ENCODE measurements around the gene ANKRD63. TPM values are rescaled to one million over a fixed set of nuclear protein-coding genes. Genes with fewer than 3 reads are reported as not detected.
A peak's percentile ranks its signal among the peaks of the same experiment; 100 is the strongest.

Gene ANKRD63
- total and polyA plus RNA-seq, 4 donors = not detected

- TF ChIP-seq, protein P1, sequence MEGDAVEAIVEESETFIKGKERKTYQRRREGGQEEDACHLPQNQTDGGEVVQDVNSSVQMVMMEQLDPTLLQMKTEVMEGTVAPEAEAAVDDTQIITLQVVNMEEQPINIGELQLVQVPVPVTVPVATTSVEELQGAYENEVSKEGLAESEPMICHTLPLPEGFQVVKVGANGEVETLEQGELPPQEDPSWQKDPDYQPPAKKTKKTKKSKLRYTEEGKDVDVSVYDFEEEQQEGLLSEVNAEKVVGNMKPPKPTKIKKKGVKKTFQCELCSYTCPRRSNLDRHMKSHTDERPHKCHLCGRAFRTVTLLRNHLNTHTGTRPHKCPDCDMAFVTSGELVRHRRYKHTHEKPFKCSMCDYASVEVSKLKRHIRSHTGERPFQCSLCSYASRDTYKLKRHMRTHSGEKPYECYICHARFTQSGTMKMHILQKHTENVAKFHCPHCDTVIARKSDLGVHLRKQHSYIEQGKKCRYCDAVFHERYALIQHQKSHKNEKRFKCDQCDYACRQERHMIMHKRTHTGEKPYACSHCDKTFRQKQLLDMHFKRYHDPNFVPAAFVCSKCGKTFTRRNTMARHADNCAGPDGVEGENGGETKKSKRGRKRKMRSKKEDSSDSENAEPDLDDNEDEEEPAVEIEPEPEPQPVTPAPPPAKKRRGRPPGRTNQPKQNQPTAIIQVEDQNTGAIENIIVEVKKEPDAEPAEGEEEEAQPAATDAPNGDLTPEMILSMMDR (IDR thresholded peaks at IDR 0.05; ENCODE audit: control extremely low read depth, extremely low read depth) = no peak
- Histone ChIP-seq H3K9me3 (ENCODE audit: control insufficient read depth in 4 of 4, insufficient read depth in 3 of 4, low read length in 3 of 4) (no peaks in the 10 kb centered on the region), H3K9ac (ENCODE audit: insufficient read depth in 1 of 2, low read length in 2 of 2) (no peak overlapping the region), H3K27me3 (ENCODE audit: control insufficient read depth in 3 of 3, insufficient read depth in 3 of 3, low read length in 2 of 3) (no peaks in the 10 kb centered on the region), H3K4me3 (no peak overlapping the region), H3K27ac (ENCODE audit: low read depth in 1 of 2, low read length in 1 of 2) (peak overlapping the region; percentile 64 to 76), H3K36me3 (ENCODE audit: control insufficient read depth in 4 of 4, insufficient read depth in 4 of 4, low read length in 4 of 4) (peaks cover 0 to 10% (median 3%) of the 10 kb centered on the region in 4 donors), H3K4me1 (ENCODE audit: control insufficient read depth in 5 of 5, insufficient read depth in 5 of 5, low read length in 5 of 5) (peaks cover 21 to 53% (median 43%) of the 10 kb centered on the region in 5 donors)
- DNase-seq (no peak), ATAC-seq (ENCODE audit: insufficient read depth, low FRiP score) (no peak)
- 93% methylated on average over 7 of the region's 7 CpGs for WGBS, 2 donors
Measured at GRCh38 chr15:40331026-40331425, 48.2 kb upstream of the ANKRD63 start.

DNA sequence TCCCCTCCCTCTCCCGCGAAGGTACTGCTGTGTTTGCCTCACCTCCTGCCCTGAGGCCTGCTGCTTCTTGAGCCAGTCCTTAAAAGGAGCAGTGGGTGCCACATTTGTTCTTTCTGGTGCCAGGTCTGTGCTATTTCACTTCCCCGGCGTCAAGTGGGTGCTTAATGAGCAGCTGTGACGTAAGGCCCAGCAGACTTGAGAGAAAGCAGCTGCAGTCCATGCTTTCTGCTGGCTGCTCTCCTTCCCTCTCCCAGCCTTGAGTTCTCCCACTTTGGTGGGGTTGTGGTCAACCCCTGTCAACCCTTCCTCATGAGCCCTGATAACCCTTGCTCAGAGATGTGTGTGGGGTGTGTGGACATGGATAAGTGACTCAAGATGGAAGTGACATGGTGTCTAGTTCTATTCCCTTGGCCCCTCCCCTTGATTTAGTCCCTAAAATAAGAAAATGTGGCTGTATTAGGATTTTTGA is 47.5 kb upstream of the ANKRD63 start:
- Histone ChIP-seq H3K27ac (ENCODE audit: low read depth in 1 of 2, low read length in 1 of 2) (peak overlapping the region; percentile 64 to 76), H3K9ac (ENCODE audit: insufficient read depth in 1 of 2, low read length in 2 of 2) (peak overlapping the region in 1 of 2 donors; percentile 24), H3K4me1 (ENCODE audit: control insufficient read depth in 5 of 5, insufficient read depth in 5 of 5, low read length in 5 of 5) (peaks cover 25 to 52% (median 41%) of the 10 kb centered on the region in 5 donors), H3K4me3 (no peak overlapping the region), H3K36me3 (ENCODE audit: control insufficient read depth in 4 of 4, insufficient read depth in 4 of 4, low read length in 4 of 4) (peaks cover 0 to 5% (median 2%) of the 10 kb centered on the region in 4 donors), H3K9me3 (ENCODE audit: control insufficient read depth in 4 of 4, insufficient read depth in 3 of 4, low read length in 3 of 4) (no peaks in the 10 kb centered on the region), H3K27me3 (ENCODE audit: control insufficient read depth in 3 of 3, insufficient read depth in 3 of 3, low read length in 2 of 3) (no peaks in the 10 kb centered on the region)
- TF ChIP-seq, protein P1 (IDR thresholded peaks at IDR 0.05; ENCODE audit: control extremely low read depth, extremely low read depth) = no peak
- ATAC-seq (ENCODE audit: insufficient read depth, low FRiP score) (peak; percentile 71), DNase-seq (peak; percentile 82 to 92 (median 88))
- 47% methylated on average over 5 of the region's 5 CpGs for WGBS, 2 donors

DNA sequence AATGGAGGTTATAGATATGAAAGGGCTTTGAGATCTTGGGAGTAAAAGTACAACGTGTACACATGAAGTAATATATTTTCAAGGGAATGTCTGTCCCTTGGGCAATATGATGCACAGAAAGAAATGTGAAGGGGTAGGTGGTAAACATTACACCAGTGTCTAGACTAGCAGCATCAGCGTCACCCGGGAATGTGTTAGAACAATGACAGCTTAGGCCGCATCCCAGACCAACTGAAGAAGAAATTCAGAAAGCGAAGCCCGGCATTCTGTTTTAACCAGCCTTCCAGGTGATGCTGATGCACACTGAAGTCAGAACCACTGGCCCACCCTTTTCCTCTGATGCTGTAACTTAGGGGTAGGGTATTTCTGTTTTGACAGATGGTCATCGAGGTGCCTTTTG is 46.9 kb upstream of the ANKRD63 start:
- Histone ChIP-seq H3K36me3 (ENCODE audit: control insufficient read depth in 4 of 4, insufficient read depth in 4 of 4, low read length in 4 of 4) (peaks cover 0 to 5% (median 0%) of the 10 kb centered on the region in 4 donors), H3K4me3 (no peak overlapping the region), H3K27ac (ENCODE audit: low read depth in 1 of 2, low read length in 1 of 2) (peak overlapping the region; percentile 64 to 68), H3K9me3 (ENCODE audit: control insufficient read depth in 4 of 4, insufficient read depth in 3 of 4, low read length in 3 of 4) (no peaks in the 10 kb centered on the region), H3K9ac (ENCODE audit: insufficient read depth in 1 of 2, low read length in 2 of 2) (peak overlapping the region in 1 of 2 donors; percentile 24), H3K4me1 (ENCODE audit: control insufficient read depth in 5 of 5, insufficient read depth in 5 of 5, low read length in 5 of 5) (peaks cover 30 to 53% (median 35%) of the 10 kb centered on the region in 5 donors), H3K27me3 (ENCODE audit: control insufficient read depth in 3 of 3, insufficient read depth in 3 of 3, low read length in 2 of 3) (no peaks in the 10 kb centered on the region)
- ATAC-seq (ENCODE audit: insufficient read depth, low FRiP score) = no peak
- DNase-seq = no peak
- 80 to 92% methylated on average over 7 of the region's 7 CpGs for WGBS, 2 donors
- TF ChIP-seq, protein P1 (IDR thresholded peaks at IDR 0.05; ENCODE audit: control extremely low read depth, extremely low read depth) = no peak

DNA sequence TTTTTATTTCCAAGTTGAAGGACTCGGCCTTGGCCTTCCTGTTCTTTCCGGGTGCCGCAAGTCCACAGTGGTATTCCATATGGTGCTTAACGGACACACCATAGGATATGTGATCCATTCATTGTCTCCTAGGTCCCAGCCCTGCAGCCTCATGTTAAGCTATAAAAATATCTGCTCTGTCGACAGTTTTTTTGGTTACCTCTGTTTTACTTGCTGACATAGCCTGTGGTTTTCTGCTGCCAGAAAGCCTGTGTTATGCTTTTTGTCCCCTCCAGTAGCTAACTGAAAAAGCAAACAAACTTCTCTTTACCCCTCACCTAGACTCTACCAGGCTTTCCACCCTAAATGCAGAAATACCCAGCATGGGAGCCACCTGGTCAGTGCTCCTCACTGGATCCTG is 45.9 kb upstream of the ANKRD63 start:
- TF ChIP-seq, protein P1 (IDR thresholded peaks at IDR 0.05; ENCODE audit: control extremely low read depth, extremely low read depth) = no peak
- peaks cover 26 to 44% (median 31%) of the 10 kb centered on the region in 5 donors for H3K4me1 ChIP-seq (ENCODE audit: control insufficient read depth in 5 of 5, insufficient read depth in 5 of 5, low read length in 5 of 5)
- no peak overlapping the region for H3K9ac ChIP-seq (ENCODE audit: insufficient read depth in 1 of 2, low read length in 2 of 2)
- ATAC-seq (ENCODE audit: insufficient read depth, low FRiP score) (no peak), DNase-seq (no peak)
- no peaks in the 10 kb centered on the region for H3K9me3 ChIP-seq (ENCODE audit: control insufficient read depth in 4 of 4, insufficient read depth in 3 of 4, low read length in 3 of 4)
- WGBS, 2 donors = 68 to 85% methylated on average over 5 of the region's 5 CpGs
- H3K36me3 ChIP-seq (ENCODE audit: control insufficient read depth in 4 of 4, insufficient read depth in 4 of 4, low read length in 4 of 4) = peaks cover 0 to 5% (median 0%) of the 10 kb centered on the region in 4 donors
- H3K27ac ChIP-seq (ENCODE audit: low read depth in 1 of 2, low read length in 1 of 2) = no peak overlapping the region
- H3K27me3 ChIP-seq (ENCODE audit: control insufficient read depth in 3 of 3, insufficient read depth in 3 of 3, low read length in 2 of 3) = no peaks in the 10 kb centered on the region
- H3K4me3 ChIP-seq = no peak overlapping the region
